ENCODE results near the gene LPCAT4. TPM values are rescaled to one million over a fixed set of nuclear protein-coding genes. Genes with fewer than 3 reads are reported as not detected.

The LPCAT4 gene
- total RNA-seq, 2 experiments from 2014 or later: 55.6 to 56.9 TPM

DNA sequence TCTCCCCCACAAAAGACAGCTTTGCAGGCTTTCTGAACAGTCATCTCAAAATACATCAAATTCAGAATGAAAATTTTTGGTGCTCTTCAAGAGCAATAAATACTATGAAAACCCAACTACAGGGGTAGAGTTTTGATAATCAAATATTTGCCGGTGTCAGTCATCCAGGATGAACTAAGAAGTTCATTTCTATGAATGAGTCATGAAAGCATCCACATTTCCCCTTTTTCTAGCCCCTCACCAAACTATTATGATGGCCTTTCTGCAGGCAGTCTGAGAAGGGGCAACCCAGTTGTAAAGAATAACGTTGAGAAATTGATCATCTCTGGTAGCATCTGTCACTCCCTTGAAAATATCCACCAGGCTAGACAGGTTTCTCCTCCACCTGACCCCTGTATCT is 3.1 kb upstream of the LPCAT4 start:
- TF ChIP-seq, protein P1, sequence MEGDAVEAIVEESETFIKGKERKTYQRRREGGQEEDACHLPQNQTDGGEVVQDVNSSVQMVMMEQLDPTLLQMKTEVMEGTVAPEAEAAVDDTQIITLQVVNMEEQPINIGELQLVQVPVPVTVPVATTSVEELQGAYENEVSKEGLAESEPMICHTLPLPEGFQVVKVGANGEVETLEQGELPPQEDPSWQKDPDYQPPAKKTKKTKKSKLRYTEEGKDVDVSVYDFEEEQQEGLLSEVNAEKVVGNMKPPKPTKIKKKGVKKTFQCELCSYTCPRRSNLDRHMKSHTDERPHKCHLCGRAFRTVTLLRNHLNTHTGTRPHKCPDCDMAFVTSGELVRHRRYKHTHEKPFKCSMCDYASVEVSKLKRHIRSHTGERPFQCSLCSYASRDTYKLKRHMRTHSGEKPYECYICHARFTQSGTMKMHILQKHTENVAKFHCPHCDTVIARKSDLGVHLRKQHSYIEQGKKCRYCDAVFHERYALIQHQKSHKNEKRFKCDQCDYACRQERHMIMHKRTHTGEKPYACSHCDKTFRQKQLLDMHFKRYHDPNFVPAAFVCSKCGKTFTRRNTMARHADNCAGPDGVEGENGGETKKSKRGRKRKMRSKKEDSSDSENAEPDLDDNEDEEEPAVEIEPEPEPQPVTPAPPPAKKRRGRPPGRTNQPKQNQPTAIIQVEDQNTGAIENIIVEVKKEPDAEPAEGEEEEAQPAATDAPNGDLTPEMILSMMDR (IDR thresholded peaks at IDR 0.05): no peak
- peaks cover 27% of the 10 kb centered on the region for H3K4me1 Mint-ChIP-seq (ENCODE audit: low read depth)
- POLR2A ChIA-PET: no interaction called here
- ATAC-seq (no peak), DNase-seq (no peak)
- H3K4me3 Mint-ChIP-seq: no peak overlapping the region
- H3K27ac Mint-ChIP-seq: peak overlapping the region; percentile 57
- CTCF ChIA-PET: no interaction called here
- H3K27me3 Mint-ChIP-seq: no peaks in the 10 kb centered on the region
- no peaks in the 10 kb centered on the region for H3K36me3 Mint-ChIP-seq (ENCODE audit: low read depth)
- H3K9me3 Mint-ChIP-seq: no peaks in the 10 kb centered on the region
- intact Hi-C loops (cut with micrococcal nuclease): no loop called here

DNA sequence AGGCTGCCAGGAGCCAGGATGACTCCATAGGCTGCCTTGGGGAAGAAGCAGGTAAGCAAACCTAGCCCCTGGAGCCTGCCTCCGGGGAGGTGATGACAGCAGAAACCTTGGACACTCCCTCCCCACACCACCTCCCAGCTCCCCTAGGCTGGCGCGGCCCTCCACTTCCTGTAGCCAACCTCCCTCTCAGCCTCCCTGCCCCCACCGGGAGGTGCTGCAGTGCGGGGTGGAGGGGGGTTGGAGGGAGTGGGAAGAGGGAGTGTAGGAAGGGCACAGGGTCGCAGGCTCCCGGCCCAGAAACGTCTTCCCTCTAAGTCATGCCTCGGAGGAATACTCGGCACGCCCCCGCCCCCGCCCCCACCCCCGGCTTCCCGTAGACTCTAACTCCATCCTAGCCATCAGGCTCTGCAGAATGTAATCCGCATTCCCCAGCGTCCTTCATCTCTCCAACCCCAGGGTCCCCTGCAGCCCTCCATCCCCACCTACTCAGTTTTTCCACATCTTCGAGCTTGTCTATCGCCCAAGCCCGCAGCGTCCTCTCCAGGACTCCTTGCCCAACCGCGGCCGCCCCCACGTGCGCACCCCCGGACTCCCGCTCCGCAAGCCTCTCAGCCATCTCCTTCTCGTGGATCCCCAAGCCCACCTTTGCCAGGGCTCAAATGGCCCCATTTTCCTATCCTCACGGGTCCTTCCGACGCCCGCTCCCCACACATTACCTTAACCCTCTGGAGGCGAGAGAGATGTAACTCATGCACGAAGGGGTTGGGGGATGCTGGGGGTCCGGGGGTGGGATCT is 528 bp downstream of the LPCAT4 start:
- ATAC-seq (peak; percentile 19), DNase-seq (peak; percentile 72)
- Mint-ChIP-seq H3K27me3 (no peaks in the 10 kb centered on the region), H3K4me3 (peak overlapping the region; percentile 99), H3K27ac (peak overlapping the region; percentile 87), H3K9me3 (no peaks in the 10 kb centered on the region), H3K36me3 (ENCODE audit: low read depth) (peaks cover 11% of the 10 kb centered on the region), H3K4me1 (ENCODE audit: low read depth) (peaks cover 33% of the 10 kb centered on the region)
- ChIA-PET CTCF (interaction anchor here (0.7 to 4.7 kb wide), 29 partner anchors 8 to 327 kb away, joined by 3 to 79 read pairs (median 5); partner anchors contain the start of genes AVEN, GOLGA8A, GOLGA8B and NOP10), POLR2A (interaction anchor here (0.6 to 2.3 kb wide), 8 partner anchors 11 to 265 kb away, joined by 3 to 12 read pairs (median 4); partner anchors contain the start of genes EMC4, EMC7 and PGBD4)
- TF ChIP-seq, protein P1 (IDR thresholded peaks at IDR 0.05): no peak
- intact Hi-C loops (cut with micrococcal nuclease): loop anchor here (1.0 kb wide), 1 partner anchor 23 kb away; the partner anchor contains the start of genes NOP10 and NUTM1

GRCh38 chr15:34365836-34366235 is 1.2 kb downstream of the LPCAT4 start:
- Mint-ChIP-seq H3K36me3 (ENCODE audit: low read depth) (peaks cover 16% of the 10 kb centered on the region), H3K4me1 (ENCODE audit: low read depth) (peaks cover 33% of the 10 kb centered on the region), H3K9me3 (no peaks in the 10 kb centered on the region), H3K27me3 (no peaks in the 10 kb centered on the region), H3K4me3 (peak overlapping the region; percentile 99), H3K27ac (peak overlapping the region; percentile 60)
- DNase-seq (peak; percentile 7), ATAC-seq (no peak)
- intact Hi-C loops (cut with micrococcal nuclease): no loop called here
- ChIA-PET CTCF (interaction anchor here (0.8 to 4.7 kb wide), 10 partner anchors 12 to 305 kb away, joined by 3 to 79 read pairs (median 4); partner anchors contain the start of genes NOP10, NUTM1 and SLC12A6), POLR2A (interaction anchor here (0.6 to 2.3 kb wide), 5 partner anchors 10 to 305 kb away, joined by 3 to 12 read pairs (median 4); partner anchors contain the start of genes EMC4, EMC7 and PGBD4)
- TF ChIP-seq, protein P1 (IDR thresholded peaks at IDR 0.05): no peak

DNA sequence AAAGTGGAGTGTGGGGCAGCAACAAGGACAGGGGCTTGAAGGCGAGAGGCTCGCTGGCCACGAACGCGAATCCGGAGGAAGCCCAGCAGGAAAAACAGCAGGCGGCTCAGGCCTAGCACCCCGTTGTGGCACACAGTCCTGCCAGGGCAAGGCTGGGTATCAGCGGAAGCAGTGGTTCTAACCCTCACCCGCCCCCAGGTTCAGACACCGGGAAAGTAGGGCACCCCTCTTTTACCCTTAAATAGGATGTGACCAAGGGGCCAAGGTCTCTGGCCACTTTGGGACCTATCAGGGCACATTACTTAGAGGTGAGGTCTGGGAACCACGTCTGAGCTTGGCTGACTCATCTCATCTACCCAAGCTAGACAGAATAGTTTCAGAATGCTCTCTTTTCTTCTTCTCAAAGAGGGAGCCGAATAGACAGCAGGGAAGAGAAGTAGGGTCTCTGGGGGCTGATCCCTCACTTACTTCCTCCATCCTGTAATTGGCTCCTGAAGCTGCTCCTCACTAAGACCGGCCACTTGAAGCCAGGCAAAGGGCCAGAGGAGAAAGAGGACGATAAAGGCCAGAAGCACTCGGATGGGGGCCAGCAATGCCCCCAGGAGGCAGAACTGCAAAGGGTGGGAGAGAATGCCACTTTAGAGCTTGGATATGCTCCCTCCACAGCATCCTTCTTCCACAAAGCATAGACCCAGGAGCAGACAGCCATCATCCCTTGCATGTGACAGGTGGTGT is 1.7 kb downstream of the LPCAT4 start:
- DNase-seq (peak; percentile 24), ATAC-seq (no peak)

More for the DNA sequence above, 1.7 kb downstream of the LPCAT4 start:
- Mint-ChIP-seq H3K4me3 (peak overlapping the region; percentile 99), H3K27ac (peak overlapping the region; percentile 4), H3K9me3 (no peaks in the 10 kb centered on the region), H3K4me1 (ENCODE audit: low read depth) (peaks cover 32% of the 10 kb centered on the region), H3K27me3 (no peaks in the 10 kb centered on the region), H3K36me3 (ENCODE audit: low read depth) (peaks cover 19% of the 10 kb centered on the region)
- TF ChIP-seq, protein P1 (IDR thresholded peaks at IDR 0.05): no peak
- ChIA-PET CTCF (interaction anchor here (0.8 to 4.7 kb wide), 6 partner anchors 22 to 304 kb away, joined by 3 to 79 read pairs (median 22); partner anchors contain the start of genes NOP10, NUTM1 and SLC12A6), POLR2A (interaction anchor here (0.6 to 2.3 kb wide), 4 partner anchors 10 to 304 kb away, joined by 3 to 12 read pairs (median 4); partner anchors contain the start of genes EMC4, EMC7 and PGBD4)
- intact Hi-C loops (cut with micrococcal nuclease): no loop called here

All from activated CD8-positive, alpha-beta T cell treated with anti-CD3 and anti-CD28 coated beads for 36 hours (primary cell).